ENCODE measurements around the gene CD247.

GRCh38 chr1:167404161-167404888, 114.0 kb downstream of the CD247 start:
- TF ChIP-seq POLR2AphosphoS5 (IDR thresholded peaks at IDR 0.05; ENCODE audit: insufficient read depth in 1 of 2, low read depth in 1 of 2), result no peak
- TF ChIP-seq, protein P1, sequence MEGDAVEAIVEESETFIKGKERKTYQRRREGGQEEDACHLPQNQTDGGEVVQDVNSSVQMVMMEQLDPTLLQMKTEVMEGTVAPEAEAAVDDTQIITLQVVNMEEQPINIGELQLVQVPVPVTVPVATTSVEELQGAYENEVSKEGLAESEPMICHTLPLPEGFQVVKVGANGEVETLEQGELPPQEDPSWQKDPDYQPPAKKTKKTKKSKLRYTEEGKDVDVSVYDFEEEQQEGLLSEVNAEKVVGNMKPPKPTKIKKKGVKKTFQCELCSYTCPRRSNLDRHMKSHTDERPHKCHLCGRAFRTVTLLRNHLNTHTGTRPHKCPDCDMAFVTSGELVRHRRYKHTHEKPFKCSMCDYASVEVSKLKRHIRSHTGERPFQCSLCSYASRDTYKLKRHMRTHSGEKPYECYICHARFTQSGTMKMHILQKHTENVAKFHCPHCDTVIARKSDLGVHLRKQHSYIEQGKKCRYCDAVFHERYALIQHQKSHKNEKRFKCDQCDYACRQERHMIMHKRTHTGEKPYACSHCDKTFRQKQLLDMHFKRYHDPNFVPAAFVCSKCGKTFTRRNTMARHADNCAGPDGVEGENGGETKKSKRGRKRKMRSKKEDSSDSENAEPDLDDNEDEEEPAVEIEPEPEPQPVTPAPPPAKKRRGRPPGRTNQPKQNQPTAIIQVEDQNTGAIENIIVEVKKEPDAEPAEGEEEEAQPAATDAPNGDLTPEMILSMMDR (IDR thresholded peaks at IDR 0.05), result no peak

Data from vagina (tissue), 2 donors.